HepG2 (cell line): ENCODE results near the gene NEUROD4. TPM values are rescaled to one million over a fixed set of nuclear protein-coding genes. Genes with fewer than 3 reads are reported as not detected.

Experiments
- ATAC-seq: fragments of 200-7000 bp; cut with Tn5 transposase; 3 replicates; pipeline ENCODE4 v1.9.1; 2020; ENCODE audit warnings: mild to moderate bottlenecking, moderate library complexity
- BruUV-seq: library from RNA; stranded (reverse); fragments of 400-500 nt; replicated peaks from 2 replicates; lab custom pipeline; 2021; lab: Mats Ljungman, UMichigan
- CTCF ChIA-PET: fragments of 300-600 bp; formaldehyde crosslinking; extraction: SDS; loops from one replicate; lab custom pipeline; 2021; ENCODE audit warnings: low total read pairs, inconsistent platforms, low intra/inter-chr PET ratio; lab: Yijun Ruan, JAX
- POLR2A ChIA-PET: fragments of 350-600 bp; sonication (Branson Sonifier 250); formaldehyde crosslinking; loops from one replicate; lab custom pipeline; 2020; ENCODE audit warnings: antibody characterized with exemption, inconsistent platforms; lab: Yijun Ruan, JAX
- DNase-seq: peaks from one replicate; pipeline ENCODE4 v3.0.0-alpha.2; 2015; ENCODE audit warnings: low spot score
- FAIRE-seq: peaks from 3 replicates; lab custom pipeline; 2011; peaks lifted over from hg19 to GRCh38; lab: Jason Lieb, UNC
- H2AFZ ChIP-seq: one replicate; pipeline ENCODE4 v1.6.1; 2011; ENCODE audit warnings: low read length, inconsistent platforms
- H3K27ac ChIP-seq: fragments of 300-600 bp; 3 replicates; pipeline ENCODE4 v1.8.0; 2011; ENCODE audit warnings: mixed run types, mild to moderate bottlenecking, mixed read lengths, low read length, inconsistent platforms; ENCODE audit not compliant: insufficient read depth; ENCODE audit errors: extremely low read length
- H3K27me3 ChIP-seq, 2 experiments: fragments of 200-600 bp in 1 of 2; 2 replicates in 1 of 2; 3 replicates in 1 of 2; pipeline versions ENCODE4 v1.6.0 to v1.8.0; 2011; ENCODE audit warnings: low read length in 2 of 2, mild to moderate bottlenecking in 2 of 2, moderate library complexity in 2 of 2, inconsistent platforms in 1 of 2; ENCODE audit not compliant: insufficient read depth in 2 of 2, control insufficient read depth in 1 of 2
- H3K36me3 ChIP-seq, 2 experiments: fragments of 200-600 bp in 1 of 2; replicated peaks in 1 of 2; 2 replicates in 1 of 2; 3 replicates in 1 of 2; pipeline versions ENCODE4 v1.5.1 to v1.8.0; 2011; ENCODE audit warnings: low read length in 2 of 2, inconsistent platforms in 1 of 2; ENCODE audit not compliant: insufficient read depth in 2 of 2, control insufficient read depth in 1 of 2
- H3K4me1 ChIP-seq: 2 replicates; pipeline ENCODE4 v1.5.1; 2012; ENCODE audit warnings: low read length, inconsistent platforms; ENCODE audit not compliant: insufficient read depth
- H3K4me2 ChIP-seq: 2 replicates; pipeline ENCODE4 v1.6.0; 2011; ENCODE audit warnings: low read depth, low read length, inconsistent platforms
- H3K4me3 ChIP-seq, 3 experiments: fragments of 200-600 bp in 1 of 3; sonication (generic), shearing (Covaris generic) in 1 of 3; replicated peaks in 1 of 3; 2 replicates each; pipeline ENCODE4 v1.5.1; 2011 to 2016; ENCODE audit warnings: low read length in 3 of 3, inconsistent platforms in 2 of 3, low read depth in 2 of 3, mild to moderate bottlenecking in 2 of 3, control low read depth in 1 of 3, mixed read lengths in 1 of 3; ENCODE audit not compliant: insufficient read depth in 1 of 3
- H3K79me2 ChIP-seq: one replicate; pipeline ENCODE4 v1.6.1; 2011; ENCODE audit warnings: low read length, inconsistent platforms; ENCODE audit not compliant: insufficient read depth
- H3K9ac ChIP-seq: 2 replicates; pipeline ENCODE4 v1.6.0; 2011; ENCODE audit warnings: mild to moderate bottlenecking, low read depth, low read length, inconsistent platforms; ENCODE audit not compliant: insufficient read depth
- H3K9me3 ChIP-seq: 2 replicates; pipeline ENCODE4 v1.5.1; 2012; ENCODE audit warnings: mild to moderate bottlenecking, low read length
- H4K20me1 ChIP-seq: 2 replicates; pipeline ENCODE4 v1.6.0; 2011; ENCODE audit warnings: inconsistent platforms, mild to moderate bottlenecking, low read length, moderate library complexity; ENCODE audit not compliant: insufficient read depth
- ATF3 ChIP-seq: sonication (generic); formaldehyde crosslinking; IDR thresholded peaks from 2 replicates; pipeline ENCODE4 v1.4.0; 2020; ENCODE audit warnings: missing genetic modification reagents
- ATF7-NPFF ChIP-seq: sonication (generic); formaldehyde crosslinking; IDR thresholded peaks from 2 replicates; pipeline ENCODE4 v1.8.1; 2023; ENCODE audit warnings: mild to moderate bottlenecking, low read depth, missing genetic modification reagents, moderate library complexity
- GPBP1L1 ChIP-seq: sonication (generic); formaldehyde crosslinking; IDR thresholded peaks from 2 replicates; pipeline ENCODE4 v1.5.0; 2020; ENCODE audit warnings: mild to moderate bottlenecking, missing genetic modification reagents
- HNRNPK ChIP-seq: fragments of 200-400 bp; formaldehyde crosslinking; IDR thresholded peaks from 2 replicates; pipeline ENCODE4 v1.6.1; 2018; ENCODE audit warnings: low read length, low read depth, moderate library complexity, mild to moderate bottlenecking; ENCODE audit not compliant: poor library complexity, severe bottlenecking
- KDM2A ChIP-seq: sonication (generic); formaldehyde crosslinking; IDR thresholded peaks from 2 replicates; pipeline ENCODE4 v1.4.0; 2020; ENCODE audit warnings: low read depth, missing genetic modification reagents, borderline replicate concordance
- PTBP1 ChIP-seq: fragments of 200-400 bp; formaldehyde crosslinking; IDR thresholded peaks from 2 replicates; pipeline ENCODE4 v1.6.1; 2018; ENCODE audit warnings: low read length, low read depth; ENCODE audit not compliant: poor library complexity, severe bottlenecking
- ZKSCAN1 ChIP-seq: fragments of 150-350 bp; IDR thresholded peaks from 2 replicates; pipeline ENCODE4 v1.6.1; 2014; ENCODE audit warnings: low read length
- ZNF530 ChIP-seq: sonication (generic); formaldehyde crosslinking; IDR thresholded peaks from 2 replicates; pipeline ENCODE4 v1.5.0; 2020; ENCODE audit warnings: low read depth, mild to moderate bottlenecking, missing genetic modification reagents
- ZNF678 ChIP-seq: sonication (generic); formaldehyde crosslinking; IDR thresholded peaks from 2 replicates; pipeline ENCODE4 v1.4.0; 2020; ENCODE audit warnings: mild to moderate bottlenecking, missing genetic modification reagents
- ZNF816 ChIP-seq: sonication (generic); formaldehyde crosslinking; IDR thresholded peaks from 2 replicates; pipeline ENCODE4 v1.8.0; 2022; ENCODE audit warnings: missing genetic modification reagents, mild to moderate bottlenecking, borderline replicate concordance
- WGBS: methylation state at CpG from one replicate; pipeline ENCODE4 v1.1.6; 2017; ENCODE audit warnings: low lambda C conversion rate; 5-methylcytosine and 5-hydroxymethylcytosine counted together
- in situ Hi-C: cut with HindIII; loops from 2 replicates; pipeline ENCODE4 v1.10.0; 2017; ENCODE audit warnings: low pct_unique_long_range_greater_than_20kb; ENCODE audit not compliant: extremely low pct_ligation_motif_present
- intact Hi-C: fragments of 100-400 bp; cut with micrococcal nuclease; formaldehyde crosslinking; loops from one replicate; pipeline ENCODE4 v1.10.0; 2022; ENCODE audit not compliant: unreplicated experiment
- polyA plus RNA-seq, 8 experiments: library from polyadenylated mRNA; depleted of rRNA in 3 of 8; stranded (reverse) in 7 of 8; unstranded in 1 of 8; fragments of >200 nt; fragmentation: Illumina TruSeq in 4 of 8; extraction: Trizol in 4 of 8; gene quantifications; 2 replicates each; pipeline versions ENCODE4 v1.2.1 to v1.2.3, GENCODE V29; 2011 to 2016; ENCODE audit warnings: low read depth in 4 of 8, missing spikeins in 1 of 8, mixed read lengths in 1 of 8; ENCODE audit not compliant: insufficient read depth in 1 of 8
- total RNA-seq, 5 experiments: library from RNA; depleted of rRNA; stranded (reverse); fragments of >200 nt; fragmentation: Illumina TruSeq; extraction: Trizol; gene quantifications; 2 replicates each; pipeline ENCODE4 v1.2.3, GENCODE V29; 2016; ENCODE audit warnings: low read depth in 1 of 5
- TF ChIP-seq, protein P1 (sequence below): IDR thresholded peaks from 2 replicates; pipeline ENCODE4 v1.6.1; 2018; ENCODE audit warnings: missing genetic modification reagents, mild to moderate bottlenecking, missing compliant biosample characterization

NEUROD4 gene
- total and polyA plus RNA-seq, 2 of the 13 experiments (the other 11 are each of a cell fraction or from before 2014, with no cell fraction given): not detected

DNA sequence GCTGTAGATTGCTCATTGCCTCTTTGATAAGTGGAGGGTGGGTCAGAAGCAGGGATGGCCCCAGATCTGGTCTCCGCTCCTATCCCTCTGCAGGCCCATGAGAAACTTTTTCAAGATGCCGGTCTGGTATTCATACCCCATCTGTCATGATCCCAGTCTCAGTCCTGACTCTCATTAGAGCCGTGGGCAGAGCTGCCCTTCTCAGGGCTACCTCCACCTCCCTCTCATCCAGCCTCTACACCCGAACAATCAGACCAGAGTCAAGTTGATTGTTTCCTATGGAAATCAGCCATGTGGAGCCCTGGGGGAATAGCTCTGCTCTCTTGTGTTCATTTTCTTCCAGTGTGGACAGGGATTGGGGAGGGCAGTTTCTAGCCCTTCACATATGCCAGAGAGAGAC is 45.8 kb downstream of the NEUROD4 start:
- no peak for ATAC-seq
- Histone ChIP-seq H3K27ac (no peak overlapping the region), H3K4me1 (no peaks in the 10 kb centered on the region), H3K9me3 (no peaks in the 10 kb centered on the region), H4K20me1 (no peaks in the 10 kb centered on the region), H3K36me3 (no peaks in the 10 kb centered on the region), H2AFZ (no peak overlapping the region), H3K79me2 (no peaks in the 10 kb centered on the region), H3K9ac (no peak overlapping the region), H3K27me3 (peaks cover 0 to 3% of the 10 kb centered on the region in 2 experiments; a peak in 4 of 5 replicates), H3K4me2 (no peak overlapping the region), H3K4me3 (no peak overlapping the region)
- WGBS: 0% methylated on average over 2 of the region's 4 CpGs
- ChIA-PET CTCF (no interaction called here), POLR2A (no interaction called here)
- intact Hi-C loops (loop anchor here (10.0 kb wide), 1 partner anchor 311 kb away; no protein-coding TSS in a partner anchor), in situ Hi-C loops (loop anchor here (25.0 kb wide), 1 partner anchor 303 kb away; no protein-coding TSS in a partner anchor)
- TF ChIP-seq ZKSCAN1 (no peak), ZNF678 (no peak), ATF3 (CRISPR knock-in tag) (no peak), ZNF816 (CRISPR knock-in tag) (no peak), ATF7-NPFF (CRISPR knock-in tag) (no peak), GPBP1L1 (CRISPR knock-in tag) (no peak), HNRNPK (no peak), PTBP1 (no peak), ZNF530 (CRISPR knock-in tag) (no peak), KDM2A (CRISPR knock-in tag) (no peak)
- TF ChIP-seq, protein P1, sequence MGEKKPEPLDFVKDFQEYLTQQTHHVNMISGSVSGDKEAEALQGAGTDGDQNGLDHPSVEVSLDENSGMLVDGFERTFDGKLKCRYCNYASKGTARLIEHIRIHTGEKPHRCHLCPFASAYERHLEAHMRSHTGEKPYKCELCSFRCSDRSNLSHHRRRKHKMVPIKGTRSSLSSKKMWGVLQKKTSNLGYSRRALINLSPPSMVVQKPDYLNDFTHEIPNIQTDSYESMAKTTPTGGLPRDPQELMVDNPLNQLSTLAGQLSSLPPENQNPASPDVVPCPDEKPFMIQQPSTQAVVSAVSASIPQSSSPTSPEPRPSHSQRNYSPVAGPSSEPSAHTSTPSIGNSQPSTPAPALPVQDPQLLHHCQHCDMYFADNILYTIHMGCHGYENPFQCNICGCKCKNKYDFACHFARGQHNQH (CRISPR knock-in tag): no peak
- BruUV-seq: no TSS peak
- no peak for FAIRE-seq
- no peak for DNase-seq
